ENCODE results near the gene LIPC. TPM values are rescaled to one million over a fixed set of nuclear protein-coding genes. Genes with fewer than 3 reads are reported as not detected.

LIPC gene
- total RNA-seq, 6 experiments from 2014 or later: 31.1 to 213 (median 86.1) TPM

DNA sequence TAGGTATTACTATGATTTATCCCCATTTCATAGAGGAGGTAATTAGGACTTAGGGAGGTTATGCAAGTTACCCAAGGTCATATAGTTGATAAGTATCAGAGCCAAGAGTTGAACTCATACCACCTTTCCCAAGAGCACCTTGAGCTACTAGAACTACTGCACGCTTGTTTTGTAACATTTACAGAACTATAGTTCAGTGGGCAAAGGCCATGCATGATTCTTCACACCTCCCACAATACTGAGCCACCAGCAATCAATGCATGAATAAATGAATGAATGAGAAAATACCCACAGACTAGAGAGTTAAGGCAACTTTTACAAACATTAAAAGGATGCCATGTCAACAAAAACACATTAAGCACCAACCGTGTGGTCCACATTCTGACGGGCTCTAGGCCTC is 46.8 kb downstream of the LIPC start:
- peak overlapping the region in 1 of 3 donors; percentile 84 for H3K27ac ChIP-seq
- H3K4me3 ChIP-seq: no peak overlapping the region
- peak in 3 of 4 donors; percentile 2 to 40 (median 4) for ATAC-seq
- no peak for DNase-seq
- WGBS (ENCODE audit: insufficient coverage, low coverage, low lambda C conversion rate, missing lambda C conversion rate): 41% methylated on average over 3 of the region's 3 CpGs
- H3K9me3 ChIP-seq: no peaks in the 10 kb centered on the region
- intact Hi-C loops (cut with DNase I): no loop called here
- TF ChIP-seq, protein P1, sequence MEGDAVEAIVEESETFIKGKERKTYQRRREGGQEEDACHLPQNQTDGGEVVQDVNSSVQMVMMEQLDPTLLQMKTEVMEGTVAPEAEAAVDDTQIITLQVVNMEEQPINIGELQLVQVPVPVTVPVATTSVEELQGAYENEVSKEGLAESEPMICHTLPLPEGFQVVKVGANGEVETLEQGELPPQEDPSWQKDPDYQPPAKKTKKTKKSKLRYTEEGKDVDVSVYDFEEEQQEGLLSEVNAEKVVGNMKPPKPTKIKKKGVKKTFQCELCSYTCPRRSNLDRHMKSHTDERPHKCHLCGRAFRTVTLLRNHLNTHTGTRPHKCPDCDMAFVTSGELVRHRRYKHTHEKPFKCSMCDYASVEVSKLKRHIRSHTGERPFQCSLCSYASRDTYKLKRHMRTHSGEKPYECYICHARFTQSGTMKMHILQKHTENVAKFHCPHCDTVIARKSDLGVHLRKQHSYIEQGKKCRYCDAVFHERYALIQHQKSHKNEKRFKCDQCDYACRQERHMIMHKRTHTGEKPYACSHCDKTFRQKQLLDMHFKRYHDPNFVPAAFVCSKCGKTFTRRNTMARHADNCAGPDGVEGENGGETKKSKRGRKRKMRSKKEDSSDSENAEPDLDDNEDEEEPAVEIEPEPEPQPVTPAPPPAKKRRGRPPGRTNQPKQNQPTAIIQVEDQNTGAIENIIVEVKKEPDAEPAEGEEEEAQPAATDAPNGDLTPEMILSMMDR (IDR thresholded peaks at IDR 0.05): no peak
- no peak for TF ChIP-seq POLR2A (IDR thresholded peaks at IDR 0.05)
- peaks cover 0 to 51% (median 25%) of the 10 kb centered on the region in 4 donors for H3K4me1 ChIP-seq
- no peaks in the 10 kb centered on the region for H3K36me3 ChIP-seq
- no peaks in the 10 kb centered on the region for H3K27me3 ChIP-seq

DNA sequence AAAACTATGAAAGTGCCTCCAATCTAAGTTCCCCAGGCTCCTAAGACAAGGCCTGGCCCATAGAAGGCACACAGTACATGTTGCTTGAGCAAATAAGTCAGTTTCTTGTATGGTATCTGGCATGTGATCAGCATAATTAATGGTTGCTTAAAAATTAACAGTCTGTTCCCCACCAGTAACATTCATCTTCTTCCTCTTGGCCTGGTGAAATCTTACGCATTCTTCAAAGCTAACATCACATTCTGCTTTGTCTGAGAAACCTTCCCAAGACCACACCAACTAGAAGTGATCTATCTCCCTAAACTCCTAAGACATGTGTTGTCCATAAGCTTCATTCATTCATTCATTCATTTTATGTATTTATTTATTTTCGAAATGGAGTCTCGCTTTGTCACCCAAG is 48.1 kb downstream of the LIPC start:
- DNase-seq (no peak), ATAC-seq (no peak)
- Histone ChIP-seq H3K36me3 (no peaks in the 10 kb centered on the region), H3K9me3 (no peaks in the 10 kb centered on the region), H3K27ac (no peak overlapping the region), H3K27me3 (no peaks in the 10 kb centered on the region), H3K4me3 (no peak overlapping the region), H3K4me1 (peaks cover 0 to 45% (median 21%) of the 10 kb centered on the region in 4 donors)
- no peak for TF ChIP-seq POLR2A (IDR thresholded peaks at IDR 0.05)
- TF ChIP-seq, protein P1 (IDR thresholded peaks at IDR 0.05): no peak
- intact Hi-C loops (cut with DNase I): no loop called here
- 86% methylated on average over 3 of the region's 3 CpGs for WGBS (ENCODE audit: insufficient coverage, low coverage, low lambda C conversion rate, missing lambda C conversion rate)

DNA sequence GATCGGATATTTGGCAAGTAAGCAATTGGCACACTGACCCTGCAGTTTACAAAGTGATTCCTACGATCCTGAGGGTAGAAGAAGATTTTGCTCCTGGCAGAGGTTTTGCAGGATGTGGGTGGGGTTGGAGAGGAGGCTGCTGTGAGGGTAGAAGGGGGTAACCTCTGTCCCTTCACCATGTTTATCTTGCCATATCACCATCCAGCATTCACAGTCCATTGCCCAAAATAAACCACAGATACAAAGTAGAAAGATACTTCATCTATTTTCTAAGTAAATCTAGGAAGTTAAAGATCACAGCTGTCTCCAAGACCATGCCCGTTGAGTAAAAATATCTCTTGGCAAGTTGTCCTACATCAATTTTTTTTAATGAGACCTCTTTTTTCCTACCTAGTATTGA is 51.6 kb downstream of the LIPC start:
- Histone ChIP-seq H3K36me3 (no peaks in the 10 kb centered on the region), H3K27ac (no peak overlapping the region), H3K4me1 (peaks cover 0 to 11% (median 4%) of the 10 kb centered on the region in 4 donors), H3K4me3 (no peak overlapping the region), H3K9me3 (no peaks in the 10 kb centered on the region), H3K27me3 (no peaks in the 10 kb centered on the region)
- ATAC-seq (no peak), DNase-seq (no peak)
- intact Hi-C loops (cut with DNase I): no loop called here
- TF ChIP-seq, protein P1 (IDR thresholded peaks at IDR 0.05): no peak
- TF ChIP-seq POLR2A (IDR thresholded peaks at IDR 0.05): no peak
- 28% methylated on average over 3 of the region's 3 CpGs for WGBS (ENCODE audit: insufficient coverage, low coverage, low lambda C conversion rate, missing lambda C conversion rate)

DNA sequence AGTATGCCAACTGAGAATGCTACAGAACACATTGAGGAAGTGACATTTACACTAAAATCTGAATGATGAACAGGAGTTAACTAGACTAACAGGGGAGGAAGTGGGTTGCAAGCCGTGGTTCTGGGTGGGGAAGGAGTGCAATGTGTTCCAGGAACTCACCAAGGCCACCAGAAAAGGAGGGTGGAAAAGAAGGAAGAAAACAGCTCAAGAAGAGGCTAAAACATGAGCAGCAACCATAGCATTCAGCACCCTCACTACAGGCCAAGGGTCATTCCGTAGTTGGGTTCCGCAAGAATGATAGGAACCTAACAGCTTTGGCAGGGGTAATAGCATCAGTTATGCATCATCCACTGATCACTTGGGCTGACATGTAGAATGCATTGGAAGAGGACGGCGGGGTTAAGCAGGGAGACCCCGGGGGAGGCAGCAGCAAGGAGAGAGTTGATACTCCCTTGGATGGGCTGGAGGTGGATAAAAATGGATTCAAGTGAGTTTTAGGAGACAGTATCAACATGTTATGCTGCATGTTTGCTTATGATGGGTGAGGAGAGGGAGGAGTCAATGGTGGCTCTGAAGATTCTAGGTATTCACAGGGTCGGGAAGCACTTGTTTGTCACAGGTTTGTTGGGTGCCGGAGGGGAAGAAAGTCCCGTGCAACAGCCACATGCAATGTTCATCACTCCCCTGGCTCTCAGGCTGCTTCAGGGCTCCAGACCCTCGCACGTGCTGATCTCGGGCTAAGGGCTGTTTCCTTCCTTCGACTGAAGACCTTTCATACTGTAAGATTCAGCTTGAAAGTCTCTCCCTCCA is 53.2 kb downstream of the LIPC start:
- Histone ChIP-seq H3K4me1 (no peaks in the 10 kb centered on the region), H3K27me3 (no peaks in the 10 kb centered on the region), H3K9me3 (no peaks in the 10 kb centered on the region), H3K36me3 (no peaks in the 10 kb centered on the region), H3K27ac (no peak overlapping the region), H3K4me3 (no peak overlapping the region)
- 63% methylated on average over 7 of the region's 13 CpGs for WGBS (ENCODE audit: insufficient coverage, low coverage, low lambda C conversion rate, missing lambda C conversion rate)
- ATAC-seq (peak; percentile 26 to 55 (median 46)), DNase-seq (no peak)
- TF ChIP-seq, protein P1 (IDR thresholded peaks at IDR 0.05): no peak
- TF ChIP-seq POLR2A (IDR thresholded peaks at IDR 0.05): no peak
- intact Hi-C loops (cut with DNase I): no loop called here
